NCI-H1417 treated with DMSO at 0.1 percent for 48 hours (cell line): ENCODE results near the gene DIP2C.
"Not testable (repeated sequence)": the region's sequence is repeated elsewhere in the genome, so short reads cannot be mapped to it uniquely, and the experiment has no call there.

Experiments used
- DNase-seq: peaks from one replicate; lab custom pipeline; 2025; lab: John Stamatoyannopoulos, UW

The DIP2C gene

GRCh38 chr10:517241-517830, 172.1 kb downstream of the DIP2C start:
- DNase-seq = no peak

GRCh38 chr10:516764-517163, 172.7 kb downstream of the DIP2C start:
- DNase-seq = no peak

GRCh38 chr10:515674-516073, 173.8 kb downstream of the DIP2C start:
- DNase-seq = no peak

- DNase-seq = peak; percentile 78
These were observed 175.3 kb downstream of the DIP2C start for GRCh38 chr10:514137-514671.

- no peak for DNase-seq
These were observed 176.1 kb downstream of the DIP2C start for GRCh38 chr10:513393-513792.

- not testable (repeated sequence) for DNase-seq
These were observed 176.8 kb downstream of the DIP2C start for GRCh38 chr10:512661-513060.

- DNase-seq = no peak
These were observed 177.6 kb downstream of the DIP2C start for GRCh38 chr10:511849-512191.

GRCh38 chr10:511101-511848, 178.2 kb downstream of the DIP2C start:
- DNase-seq = no peak

GRCh38 chr10:510415-510881, 179.0 kb downstream of the DIP2C start:
- DNase-seq = peak; percentile 47

- DNase-seq = no peak
These were observed 179.9 kb downstream of the DIP2C start for GRCh38 chr10:509361-510102.

GRCh38 chr10:508726-509125, 180.7 kb downstream of the DIP2C start:
- no peak for DNase-seq

GRCh38 chr10:507908-508444, 181.5 kb downstream of the DIP2C start:
- DNase-seq = no peak

- DNase-seq = no peak
These were observed 182.1 kb downstream of the DIP2C start for GRCh38 chr10:507355-507699.

- DNase-seq = no peak
These were observed 182.8 kb downstream of the DIP2C start for GRCh38 chr10:506451-507354.

GRCh38 chr10:505419-505818, 184.0 kb downstream of the DIP2C start:
- DNase-seq = no peak

GRCh38 chr10:504806-505205, 184.7 kb downstream of the DIP2C start:
- no peak for DNase-seq

GRCh38 chr10:504121-504611, 185.3 kb downstream of the DIP2C start:
- no peak for DNase-seq

- DNase-seq = no peak
These were observed 187.9 kb downstream of the DIP2C start for GRCh38 chr10:501596-501995.

- no peak for DNase-seq
These were observed 188.6 kb downstream of the DIP2C start for GRCh38 chr10:500876-501275.

- no peak for DNase-seq
These were observed 189.5 kb downstream of the DIP2C start for GRCh38 chr10:499991-500390.

- no peak for DNase-seq
These were observed 190.6 kb downstream of the DIP2C start for GRCh38 chr10:498760-499435.
